ENCODE measurements around the gene IMMP2L.

DNA sequence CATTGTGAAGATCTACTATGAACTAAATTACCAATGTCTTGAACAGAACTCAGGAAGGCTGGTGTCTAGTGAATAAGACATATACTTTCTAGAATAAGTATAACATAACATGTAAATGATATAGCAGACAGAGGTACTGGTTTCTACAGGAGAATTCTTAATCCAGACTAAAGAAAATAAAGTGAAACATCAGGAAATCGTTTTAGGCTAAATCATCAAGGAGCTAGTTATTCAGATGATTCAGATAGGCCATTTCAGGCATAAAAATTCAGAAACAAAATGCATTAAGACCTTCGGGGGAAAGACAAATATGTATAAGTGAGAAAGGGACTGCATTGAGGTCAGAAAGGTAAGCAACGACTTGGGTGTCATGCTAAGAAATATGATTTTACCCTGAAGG, 300.8 kb downstream of the IMMP2L start:
- TF ChIP-seq, protein P1, sequence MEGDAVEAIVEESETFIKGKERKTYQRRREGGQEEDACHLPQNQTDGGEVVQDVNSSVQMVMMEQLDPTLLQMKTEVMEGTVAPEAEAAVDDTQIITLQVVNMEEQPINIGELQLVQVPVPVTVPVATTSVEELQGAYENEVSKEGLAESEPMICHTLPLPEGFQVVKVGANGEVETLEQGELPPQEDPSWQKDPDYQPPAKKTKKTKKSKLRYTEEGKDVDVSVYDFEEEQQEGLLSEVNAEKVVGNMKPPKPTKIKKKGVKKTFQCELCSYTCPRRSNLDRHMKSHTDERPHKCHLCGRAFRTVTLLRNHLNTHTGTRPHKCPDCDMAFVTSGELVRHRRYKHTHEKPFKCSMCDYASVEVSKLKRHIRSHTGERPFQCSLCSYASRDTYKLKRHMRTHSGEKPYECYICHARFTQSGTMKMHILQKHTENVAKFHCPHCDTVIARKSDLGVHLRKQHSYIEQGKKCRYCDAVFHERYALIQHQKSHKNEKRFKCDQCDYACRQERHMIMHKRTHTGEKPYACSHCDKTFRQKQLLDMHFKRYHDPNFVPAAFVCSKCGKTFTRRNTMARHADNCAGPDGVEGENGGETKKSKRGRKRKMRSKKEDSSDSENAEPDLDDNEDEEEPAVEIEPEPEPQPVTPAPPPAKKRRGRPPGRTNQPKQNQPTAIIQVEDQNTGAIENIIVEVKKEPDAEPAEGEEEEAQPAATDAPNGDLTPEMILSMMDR (IDR thresholded peaks at IDR 0.05) = no peak
- no peak for TF ChIP-seq POLR2A (IDR thresholded peaks at IDR 0.05)

Data from uterus (tissue), 2 donors.